22Rv1 (cell line): ENCODE data around the gene ERO1A.

Experiments used
- CTCF ChIP-seq: fragments of 450-650 bp; IDR thresholded peaks from 2 replicates; pipeline ENCODE4 v1.5.1; 2017; ENCODE audit warnings: mild to moderate bottlenecking
- ZFX ChIP-seq: fragments of 450-650 bp; IDR thresholded peaks from 2 replicates; pipeline ENCODE4 v1.6.1; 2017; ENCODE audit warnings: antibody characterized with exemption, borderline replicate concordance

DNA sequence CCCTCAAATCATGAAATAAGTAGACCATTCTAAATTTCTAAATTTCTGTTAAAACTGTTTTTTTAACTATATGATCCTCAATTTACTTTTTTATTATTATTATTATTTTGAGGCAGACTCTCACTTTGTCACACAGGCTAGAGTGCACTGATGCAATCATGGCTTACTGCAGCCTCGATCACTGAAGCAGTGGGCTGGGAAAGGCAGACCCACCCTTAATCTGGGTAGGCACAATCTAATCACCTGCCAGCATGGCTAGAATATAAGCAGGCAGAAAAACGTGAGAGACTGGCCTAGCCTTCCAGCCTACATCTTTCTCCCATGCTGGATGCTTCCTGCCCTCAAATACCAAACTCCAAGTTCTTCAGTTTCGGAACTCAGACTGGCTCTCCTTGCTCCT, 2.3 kb downstream of the ERO1A start:
- TF ChIP-seq CTCF = no peak
- no peak for TF ChIP-seq ZFX
